IPS-20b (cell line): ENCODE results near the gene ATP10A.

Source experiments
- H3K27ac ChIP-seq: one replicate; pipeline ENCODE4 v1.5.1; 2013; ENCODE audit warnings: low read length
- H3K27me3 ChIP-seq: 2 replicates; pipeline ENCODE4 v1.6.1; 2013; ENCODE audit warnings: mild to moderate bottlenecking, low read length, inconsistent platforms; ENCODE audit not compliant: insufficient read depth
- H3K36me3 ChIP-seq: 2 replicates; pipeline ENCODE4 v1.6.1; 2013; ENCODE audit warnings: low read depth, mild to moderate bottlenecking, inconsistent platforms, low read length, moderate library complexity; ENCODE audit not compliant: insufficient read depth
- H3K4me1 ChIP-seq: 2 replicates; pipeline ENCODE4 v1.6.1; 2013; ENCODE audit warnings: mild to moderate bottlenecking, control low read depth, inconsistent platforms, low read length, moderate library complexity; ENCODE audit not compliant: insufficient read depth
- H3K4me3 ChIP-seq: 2 replicates; pipeline ENCODE4 v1.5.1; 2013; ENCODE audit warnings: mild to moderate bottlenecking, low read length, inconsistent platforms
- H3K9ac ChIP-seq: 2 replicates; pipeline ENCODE4 v1.6.1; 2013; ENCODE audit warnings: low read depth, mild to moderate bottlenecking, inconsistent platforms, low read length, moderate library complexity
- H3K9me3 ChIP-seq: 2 replicates; pipeline ENCODE4 v1.6.1; 2013; ENCODE audit warnings: mild to moderate bottlenecking, low read depth, low read length, inconsistent platforms; ENCODE audit not compliant: insufficient read depth

Gene ATP10A

GRCh38 chr15:25707656-25708365, 155.3 kb downstream of the ATP10A start:
- H3K4me3 ChIP-seq: no peak overlapping the region
- no peak overlapping the region for H3K9ac ChIP-seq
- H3K9me3 ChIP-seq: no peaks in the 10 kb centered on the region
- H3K27ac ChIP-seq: no peak overlapping the region
- H3K27me3 ChIP-seq: no peaks in the 10 kb centered on the region
- H3K36me3 ChIP-seq: no peaks in the 10 kb centered on the region
- H3K4me1 ChIP-seq: no peaks in the 10 kb centered on the region

- Histone ChIP-seq H3K9ac (no peak overlapping the region), H3K4me3 (no peak overlapping the region), H3K9me3 (no peaks in the 10 kb centered on the region), H3K27me3 (no peaks in the 10 kb centered on the region), H3K36me3 (no peaks in the 10 kb centered on the region), H3K4me1 (no peaks in the 10 kb centered on the region), H3K27ac (no peak overlapping the region)
These were observed 156.8 kb downstream of the ATP10A start for GRCh38 chr15:25706176-25706955.

- Histone ChIP-seq H3K27me3 (no peaks in the 10 kb centered on the region), H3K9me3 (no peaks in the 10 kb centered on the region), H3K4me3 (no peak overlapping the region), H3K9ac (no peak overlapping the region), H3K27ac (no peak overlapping the region), H3K36me3 (no peaks in the 10 kb centered on the region), H3K4me1 (no peaks in the 10 kb centered on the region)
These were observed 157.6 kb downstream of the ATP10A start for GRCh38 chr15:25705433-25706115.

- H3K27ac ChIP-seq: no peak overlapping the region
- H3K36me3 ChIP-seq: no peaks in the 10 kb centered on the region
- no peak overlapping the region for H3K9ac ChIP-seq
- no peak overlapping the region for H3K4me3 ChIP-seq
- H3K4me1 ChIP-seq: no peaks in the 10 kb centered on the region
- no peaks in the 10 kb centered on the region for H3K27me3 ChIP-seq
- no peaks in the 10 kb centered on the region for H3K9me3 ChIP-seq
These were observed 159.4 kb downstream of the ATP10A start for GRCh38 chr15:25703726-25704125.

GRCh38 chr15:25701721-25702465, 161.2 kb downstream of the ATP10A start:
- Histone ChIP-seq H3K4me3 (no peak overlapping the region), H3K9ac (no peak overlapping the region), H3K27me3 (no peaks in the 10 kb centered on the region), H3K9me3 (no peaks in the 10 kb centered on the region), H3K27ac (no peak overlapping the region), H3K36me3 (no peaks in the 10 kb centered on the region), H3K4me1 (peaks cover 5% of the 10 kb centered on the region)

GRCh38 chr15:25700916-25701315, 162.2 kb downstream of the ATP10A start:
- H3K36me3 ChIP-seq: no peaks in the 10 kb centered on the region
- no peaks in the 10 kb centered on the region for H3K27me3 ChIP-seq
- H3K4me1 ChIP-seq: peaks cover 11% of the 10 kb centered on the region
- H3K9ac ChIP-seq: no peak overlapping the region
- H3K27ac ChIP-seq: no peak overlapping the region
- H3K4me3 ChIP-seq: no peak overlapping the region
- no peaks in the 10 kb centered on the region for H3K9me3 ChIP-seq

- H3K27ac ChIP-seq: no peak overlapping the region
- H3K36me3 ChIP-seq: no peaks in the 10 kb centered on the region
- no peaks in the 10 kb centered on the region for H3K27me3 ChIP-seq
- H3K9ac ChIP-seq: no peak overlapping the region
- H3K9me3 ChIP-seq: no peaks in the 10 kb centered on the region
- H3K4me1 ChIP-seq: peaks cover 11% of the 10 kb centered on the region
- no peak overlapping the region for H3K4me3 ChIP-seq
These were observed 165.5 kb downstream of the ATP10A start for GRCh38 chr15:25697586-25697985.

DNA sequence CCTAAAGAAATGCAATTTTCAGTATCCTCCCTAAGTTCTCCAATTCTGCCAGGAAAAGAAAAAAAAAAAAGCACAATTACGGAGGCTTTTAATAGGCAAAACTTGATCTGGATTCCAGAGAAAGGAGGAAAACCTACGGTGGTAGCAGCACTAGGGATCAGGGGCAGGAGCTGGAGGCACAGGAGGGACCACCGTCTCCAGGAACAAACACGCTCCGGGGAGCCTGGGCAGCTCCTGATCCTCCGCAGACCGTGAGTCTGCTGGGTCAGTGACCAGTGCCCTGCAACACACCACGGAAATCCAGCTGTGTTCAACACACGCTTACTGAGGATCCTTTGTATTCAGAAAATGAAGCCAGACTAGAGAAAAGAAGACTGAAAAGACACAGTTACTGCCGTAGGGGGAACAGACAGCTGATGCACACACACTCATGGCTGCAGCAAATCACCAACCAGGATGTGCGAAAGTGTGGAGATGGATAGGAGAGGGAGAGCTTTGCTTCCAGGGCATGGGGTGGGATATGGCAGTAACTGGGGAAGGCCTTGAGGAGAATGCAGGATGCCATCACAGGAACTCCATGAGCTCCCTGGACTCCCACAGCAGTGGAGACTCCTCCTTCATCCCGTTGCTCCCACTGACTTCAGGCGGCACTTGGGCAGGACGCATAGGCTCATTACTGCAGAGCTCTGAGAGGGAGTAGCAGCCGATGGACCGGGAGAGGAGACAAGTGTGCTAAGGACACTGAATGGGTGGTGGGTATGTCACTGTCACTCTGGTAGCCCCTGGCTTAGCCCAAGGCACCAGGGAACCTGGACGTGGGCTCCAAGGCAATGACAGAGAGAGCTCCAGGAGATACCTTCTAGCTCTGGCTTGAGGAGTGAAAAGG, 167.0 kb downstream of the ATP10A start:
- Histone ChIP-seq H3K9ac (no peak overlapping the region), H3K27ac (no peak overlapping the region), H3K36me3 (no peaks in the 10 kb centered on the region), H3K4me1 (peaks cover 11% of the 10 kb centered on the region), H3K9me3 (no peaks in the 10 kb centered on the region), H3K27me3 (no peaks in the 10 kb centered on the region), H3K4me3 (no peak overlapping the region)

- no peaks in the 10 kb centered on the region for H3K9me3 ChIP-seq
- H3K4me1 ChIP-seq: peaks cover 11% of the 10 kb centered on the region
- H3K27ac ChIP-seq: no peak overlapping the region
- H3K4me3 ChIP-seq: no peak overlapping the region
- no peak overlapping the region for H3K9ac ChIP-seq
- H3K27me3 ChIP-seq: no peaks in the 10 kb centered on the region
- H3K36me3 ChIP-seq: no peaks in the 10 kb centered on the region
These were observed 168.3 kb downstream of the ATP10A start for GRCh38 chr15:25694823-25695312.

DNA sequence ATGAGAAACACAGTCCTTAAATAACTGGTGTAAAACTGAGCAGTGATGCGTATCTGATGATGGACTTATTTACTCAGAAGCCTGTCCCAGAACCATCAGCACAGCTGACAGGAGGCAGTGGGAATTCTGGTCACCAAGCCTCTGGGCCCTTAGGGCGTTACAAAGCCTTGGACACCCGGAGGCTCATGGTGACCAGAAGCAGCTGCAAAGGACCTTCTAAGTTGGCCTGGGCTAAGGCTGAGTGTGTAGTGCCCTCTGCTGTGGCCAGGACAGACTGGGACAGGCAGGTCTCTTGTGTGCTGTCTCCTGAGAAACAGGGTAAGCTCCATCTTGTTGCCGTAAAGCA, 168.9 kb downstream of the ATP10A start:
- no peaks in the 10 kb centered on the region for H3K9me3 ChIP-seq
- H3K36me3 ChIP-seq: no peaks in the 10 kb centered on the region
- H3K4me1 ChIP-seq: peaks cover 11% of the 10 kb centered on the region
- no peaks in the 10 kb centered on the region for H3K27me3 ChIP-seq
- no peak overlapping the region for H3K4me3 ChIP-seq
- no peak overlapping the region for H3K9ac ChIP-seq
- H3K27ac ChIP-seq: no peak overlapping the region
